Thoracic aorta (tissue), 2 donors: Measurements from ENCODE around the gene PLA1A. TPM values are rescaled to one million over a fixed set of nuclear protein-coding genes. Genes with fewer than 3 reads are reported as not detected.

ENCODE experiments used
- ATAC-seq: fragments of 150-250 bp; one replicate; pipeline ENCODE4 v1.8.0; 2017; ENCODE audit warnings: low read depth; ENCODE audit not compliant: insufficient number of reproducible peaks, low FRiP score
- DNase-seq: peaks from one replicate; pipeline ENCODE4 v3.0.0-alpha.2; 2020; ENCODE audit warnings: low spot score
- H3K27ac ChIP-seq, 2 donors: fragments of 200-600 bp; sonication (generic); 1 replicate in 1 of 2; 2 replicates in 1 of 2; pipeline ENCODE4 v1.5.1; 2016; ENCODE audit warnings: mild to moderate bottlenecking in 2 of 2, moderate library complexity in 2 of 2
- H3K27me3 ChIP-seq: fragments of 200-600 bp; sonication (generic); replicated peaks from 2 replicates; pipeline ENCODE4 v1.6.0; 2016; ENCODE audit warnings: mild to moderate bottlenecking; ENCODE audit not compliant: insufficient read depth
- H3K36me3 ChIP-seq: fragments of 200-600 bp; sonication (generic); one replicate; pipeline ENCODE4 v1.5.1; 2016
- H3K4me1 ChIP-seq, 2 donors: fragments of 200-600 bp; sonication (generic); 1 replicate in 1 of 2; 2 replicates in 1 of 2; pipeline versions ENCODE4 v1.5.1 to v1.6.0; 2016; ENCODE audit warnings: low read depth in 2 of 2, mild to moderate bottlenecking in 1 of 2; ENCODE audit not compliant: control insufficient read depth in 1 of 2
- H3K4me3 ChIP-seq: fragments of 200-600 bp; sonication (generic); 2 replicates; pipeline ENCODE4 v1.5.1; 2016; ENCODE audit warnings: mild to moderate bottlenecking
- H3K9me3 ChIP-seq: fragments of 200-600 bp; sonication (generic); 2 replicates; pipeline ENCODE4 v1.5.1; 2016
- CTCF ChIP-seq: fragments of 200-600 bp; sonication (generic); IDR thresholded peaks from one replicate; pipeline ENCODE4 v1.5.1; 2019; ENCODE audit warnings: antibody characterized with exemption
- total RNA-seq, 2 donors: library from RNA; depleted of rRNA; stranded (reverse); fragments of >200 nt; gene quantifications; one replicate each; pipeline versions ENCODE4 v1.1.0 to v1.2.3, GENCODE V29; 2016

The PLA1A gene
- total RNA-seq, 2 donors from 2014 or later = 4.9 to 20.8 TPM

- Histone ChIP-seq H3K4me1 (peaks cover 47 to 61% of the 10 kb centered on the region in 2 donors), H3K27me3 (no peaks in the 10 kb centered on the region), H3K27ac (peak overlapping the region; percentile 37 to 68), H3K36me3 (no peaks in the 10 kb centered on the region), H3K4me3 (no peak overlapping the region), H3K9me3 (no peaks in the 10 kb centered on the region)
- no peak for DNase-seq
- no peak for TF ChIP-seq CTCF
- no peak for ATAC-seq
Observed at GRCh38 chr3:119630880-119631329, 33.2 kb downstream of the PLA1A start.

GRCh38 chr3:119631516-119631915 is 33.8 kb downstream of the PLA1A start:
- no peaks in the 10 kb centered on the region for H3K36me3 ChIP-seq
- H3K27me3 ChIP-seq = no peaks in the 10 kb centered on the region
- no peaks in the 10 kb centered on the region for H3K9me3 ChIP-seq
- no peak for ATAC-seq
- no peak for TF ChIP-seq CTCF
- peaks cover 47 to 61% of the 10 kb centered on the region in 2 donors for H3K4me1 ChIP-seq
- DNase-seq = no peak
- H3K4me3 ChIP-seq = no peak overlapping the region
- H3K27ac ChIP-seq = peak overlapping the region; percentile 37 to 68

GRCh38 chr3:119632216-119632615 is 34.5 kb downstream of the PLA1A start:
- Histone ChIP-seq H3K27ac (peak overlapping the region; percentile 37 to 68), H3K4me3 (no peak overlapping the region), H3K36me3 (no peaks in the 10 kb centered on the region), H3K9me3 (no peaks in the 10 kb centered on the region), H3K4me1 (peaks cover 47 to 62% of the 10 kb centered on the region in 2 donors), H3K27me3 (no peaks in the 10 kb centered on the region)
- DNase-seq = no peak
- TF ChIP-seq CTCF = no peak
- ATAC-seq = no peak

- no peak for TF ChIP-seq CTCF
- Histone ChIP-seq H3K9me3 (no peaks in the 10 kb centered on the region), H3K27me3 (no peaks in the 10 kb centered on the region), H3K4me3 (no peak overlapping the region), H3K4me1 (peaks cover 44 to 62% of the 10 kb centered on the region in 2 donors), H3K27ac (peak overlapping the region in 1 of 2 donors; percentile 68), H3K36me3 (no peaks in the 10 kb centered on the region)
- no peak for DNase-seq
- ATAC-seq = no peak
Observed at GRCh38 chr3:119632829-119633228, 35.1 kb downstream of the PLA1A start.

GRCh38 chr3:119635719-119636118 is 38.0 kb downstream of the PLA1A start:
- ATAC-seq (no peak), DNase-seq (no peak)
- no peak overlapping the region for H3K27ac ChIP-seq
- no peaks in the 10 kb centered on the region for H3K36me3 ChIP-seq
- peaks cover 25 to 45% of the 10 kb centered on the region in 2 donors for H3K4me1 ChIP-seq
- no peak overlapping the region for H3K4me3 ChIP-seq
- H3K9me3 ChIP-seq = no peaks in the 10 kb centered on the region
- no peak for TF ChIP-seq CTCF
- no peaks in the 10 kb centered on the region for H3K27me3 ChIP-seq
